Activated CD8-positive, alpha-beta T cell treated with anti-CD3 and anti-CD28 coated beads for 36 hours (primary cell): ENCODE data around the gene HMG20A. TPM values are rescaled to one million over a fixed set of nuclear protein-coding genes. Genes with fewer than 3 reads are reported as not detected.

Experiments
- ATAC-seq: fragments of 200-7000 bp; cut with Tn5 transposase; one replicate; pipeline ENCODE4 v1.10.0; 2021; ENCODE audit warnings: mild to moderate bottlenecking, moderate library complexity
- CTCF ChIA-PET: fragments of 350-600 bp; sonication (Branson Sonifier 250); formaldehyde crosslinking; loops from one replicate; lab custom pipeline; 2021; ENCODE audit warnings: antibody characterized with exemption; lab: Charles Lee
- POLR2A ChIA-PET: fragments of 350-600 bp; sonication (Branson Sonifier 250); formaldehyde crosslinking; loops from one replicate; lab custom pipeline; 2021; ENCODE audit warnings: antibody characterized with exemption; lab: Charles Lee
- DNase-seq: peaks from one replicate; pipeline ENCODE4 v3.0.0-alpha.2; 2020
- H3K27ac Mint-ChIP-seq: one replicate; pipeline ENCODE4 v1.8.0; 2021; ENCODE audit warnings: mild to moderate bottlenecking, mixed read lengths
- H3K27me3 Mint-ChIP-seq: one replicate; pipeline ENCODE4 v1.8.0; 2021; ENCODE audit warnings: mixed read lengths
- H3K36me3 Mint-ChIP-seq: one replicate; pipeline ENCODE4 v1.8.0; 2021; ENCODE audit warnings: low read depth, mixed read lengths
- H3K4me1 Mint-ChIP-seq: one replicate; pipeline ENCODE4 v1.8.0; 2021; ENCODE audit warnings: low read depth, mixed read lengths
- H3K4me3 Mint-ChIP-seq: one replicate; pipeline ENCODE4 v1.8.0; 2021; ENCODE audit warnings: mild to moderate bottlenecking, moderate library complexity, mixed read lengths
- H3K9me3 Mint-ChIP-seq: one replicate; pipeline ENCODE4 v1.8.0; 2021; ENCODE audit warnings: mixed read lengths
- intact Hi-C: fragments of 100-400 bp; cut with micrococcal nuclease; formaldehyde crosslinking; loops from one replicate; pipeline ENCODE4 v1.10.0; 2022
- total RNA-seq, 2 experiments: library from RNA; stranded (reverse); gene quantifications; one replicate each; pipeline ENCODE4 v1.2.3, GENCODE V29; 2021
- TF ChIP-seq, protein P1 (sequence below): fragments of 200-600 bp; IDR thresholded peaks from one replicate; pipeline ENCODE4 v1.8.0; 2022; ENCODE audit warnings: antibody characterized with exemption, mild to moderate bottlenecking

The HMG20A gene
- total RNA-seq, 2 experiments from 2014 or later: 44.4 to 44.9 TPM

DNA sequence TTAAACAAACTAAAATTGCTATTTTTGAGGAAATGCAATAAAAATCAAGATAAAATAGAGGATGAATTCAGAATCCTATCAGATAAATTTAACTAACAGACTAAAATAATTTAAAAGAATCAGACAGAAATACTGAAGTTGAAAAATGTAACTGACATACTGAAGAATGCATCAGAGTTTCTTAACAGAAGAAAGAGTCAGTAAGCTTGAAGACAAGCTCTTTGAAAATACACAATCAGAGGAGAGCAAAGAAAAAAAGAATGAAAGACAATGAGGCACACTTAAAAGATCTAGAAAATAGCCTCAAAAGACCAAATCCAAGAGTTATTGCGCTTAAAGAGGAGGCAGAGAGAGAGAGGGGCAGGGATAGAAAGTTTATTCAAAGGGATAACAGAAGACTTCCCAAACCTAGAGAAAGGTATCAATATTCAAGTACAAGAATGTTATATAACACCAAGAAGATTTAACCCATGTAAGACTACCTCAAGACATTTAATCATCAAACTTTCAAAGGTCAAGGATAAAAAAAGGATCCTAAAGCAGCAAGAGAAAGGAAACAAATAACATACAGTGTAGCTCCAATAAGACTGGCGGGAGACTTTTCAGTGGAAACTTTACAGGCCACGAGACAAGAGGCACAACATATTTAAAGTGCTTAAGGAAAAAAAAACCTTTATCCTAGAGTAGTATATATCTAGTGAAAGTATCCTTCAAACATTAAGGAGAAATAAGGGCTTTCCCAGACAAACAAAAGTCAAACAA, 25.5 kb upstream of the HMG20A start:
- Mint-ChIP-seq H3K9me3 (peaks cover 36% of the 10 kb centered on the region), H3K4me1 (peaks cover 3% of the 10 kb centered on the region), H3K27me3 (no peaks in the 10 kb centered on the region), H3K36me3 (peaks cover 34% of the 10 kb centered on the region), H3K4me3 (no peak overlapping the region), H3K27ac (no peak overlapping the region)
- ChIA-PET CTCF (no interaction called here), POLR2A (no interaction called here)
- DNase-seq (no peak), ATAC-seq (no peak)
- TF ChIP-seq, protein P1, sequence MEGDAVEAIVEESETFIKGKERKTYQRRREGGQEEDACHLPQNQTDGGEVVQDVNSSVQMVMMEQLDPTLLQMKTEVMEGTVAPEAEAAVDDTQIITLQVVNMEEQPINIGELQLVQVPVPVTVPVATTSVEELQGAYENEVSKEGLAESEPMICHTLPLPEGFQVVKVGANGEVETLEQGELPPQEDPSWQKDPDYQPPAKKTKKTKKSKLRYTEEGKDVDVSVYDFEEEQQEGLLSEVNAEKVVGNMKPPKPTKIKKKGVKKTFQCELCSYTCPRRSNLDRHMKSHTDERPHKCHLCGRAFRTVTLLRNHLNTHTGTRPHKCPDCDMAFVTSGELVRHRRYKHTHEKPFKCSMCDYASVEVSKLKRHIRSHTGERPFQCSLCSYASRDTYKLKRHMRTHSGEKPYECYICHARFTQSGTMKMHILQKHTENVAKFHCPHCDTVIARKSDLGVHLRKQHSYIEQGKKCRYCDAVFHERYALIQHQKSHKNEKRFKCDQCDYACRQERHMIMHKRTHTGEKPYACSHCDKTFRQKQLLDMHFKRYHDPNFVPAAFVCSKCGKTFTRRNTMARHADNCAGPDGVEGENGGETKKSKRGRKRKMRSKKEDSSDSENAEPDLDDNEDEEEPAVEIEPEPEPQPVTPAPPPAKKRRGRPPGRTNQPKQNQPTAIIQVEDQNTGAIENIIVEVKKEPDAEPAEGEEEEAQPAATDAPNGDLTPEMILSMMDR: no peak
- intact Hi-C loops: no loop called here

DNA sequence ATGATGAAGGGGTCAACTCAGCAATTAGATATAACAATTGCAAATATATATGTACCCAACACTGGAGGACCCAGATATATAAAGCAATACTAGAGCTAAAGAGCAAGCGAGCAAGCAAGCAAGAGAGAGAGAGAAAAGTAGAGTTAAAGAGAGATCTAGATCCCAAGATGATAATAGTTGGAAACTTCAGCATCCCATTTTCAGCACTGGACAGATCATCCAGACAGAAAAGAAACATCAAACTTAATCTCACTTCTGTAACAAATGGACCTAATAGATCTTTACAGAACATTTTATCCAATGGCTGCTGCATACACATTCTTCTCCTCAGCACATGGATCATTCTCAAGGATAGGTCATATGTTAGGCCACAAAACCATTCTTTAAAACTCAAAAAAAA, 24.0 kb upstream of the HMG20A start:
- no peaks in the 10 kb centered on the region for H3K27me3 Mint-ChIP-seq
- no peak for DNase-seq
- peaks cover 39% of the 10 kb centered on the region for H3K9me3 Mint-ChIP-seq
- H3K4me1 Mint-ChIP-seq: peaks cover 10% of the 10 kb centered on the region
- H3K4me3 Mint-ChIP-seq: no peak overlapping the region
- CTCF ChIA-PET: no interaction called here
- TF ChIP-seq, protein P1: no peak
- no peak for ATAC-seq
- H3K27ac Mint-ChIP-seq: no peak overlapping the region
- peaks cover 37% of the 10 kb centered on the region for H3K36me3 Mint-ChIP-seq
- intact Hi-C loops: no loop called here
- POLR2A ChIA-PET: no interaction called here

DNA sequence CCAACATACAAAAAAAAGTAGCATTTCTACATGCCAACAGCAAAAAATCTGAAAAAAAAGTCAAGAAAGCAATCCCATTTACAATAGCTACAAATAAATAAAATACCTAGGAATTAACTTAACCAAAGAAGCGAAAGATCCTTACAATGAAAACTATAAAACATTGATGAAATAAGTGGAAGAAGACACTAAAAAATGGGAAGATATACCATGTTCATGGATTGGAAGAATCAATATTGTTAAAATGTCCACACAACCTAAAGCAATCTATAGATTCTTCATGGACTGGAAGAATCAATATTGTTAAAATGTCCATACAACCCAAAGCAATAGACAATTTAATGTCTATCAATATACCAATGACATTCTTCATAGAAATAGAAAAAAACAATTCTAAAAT, 21.8 kb upstream of the HMG20A start:
- H3K9me3 Mint-ChIP-seq: peaks cover 39% of the 10 kb centered on the region

DNA sequence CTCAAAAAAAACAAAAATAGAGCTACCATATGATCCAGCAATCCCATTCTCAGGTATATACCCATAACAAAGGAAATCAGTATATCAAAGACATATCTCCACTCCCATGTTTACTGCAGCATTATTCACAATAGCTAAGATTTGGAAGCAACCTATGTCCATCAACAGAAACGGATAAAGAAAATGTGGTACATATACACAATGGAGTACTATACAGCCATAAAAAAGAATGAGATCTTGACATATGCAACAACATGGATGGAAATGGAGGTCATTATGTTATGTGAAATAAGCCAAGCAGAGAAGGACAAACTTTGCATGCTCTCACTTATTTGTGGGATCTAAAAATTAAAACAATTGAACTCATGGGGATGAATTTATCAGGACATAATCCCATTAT, 20.4 kb upstream of the HMG20A start:
- H3K4me1 Mint-ChIP-seq: peaks cover 36% of the 10 kb centered on the region
- no peaks in the 10 kb centered on the region for H3K27me3 Mint-ChIP-seq

More for the DNA sequence above, 21.8 kb upstream of the HMG20A start:
- Mint-ChIP-seq H3K27me3 (no peaks in the 10 kb centered on the region), H3K4me1 (peaks cover 28% of the 10 kb centered on the region), H3K4me3 (no peak overlapping the region), H3K36me3 (peaks cover 37% of the 10 kb centered on the region), H3K27ac (no peak overlapping the region)
- intact Hi-C loops: no loop called here
- ATAC-seq (no peak), DNase-seq (no peak)
- TF ChIP-seq, protein P1: no peak
- ChIA-PET CTCF (no interaction called here), POLR2A (interaction anchor here (0.6 kb wide), 2 partner anchors 128 to 213 kb away, joined by 3 read pairs; no protein-coding TSS in a partner anchor)

More for the DNA sequence above, 20.4 kb upstream of the HMG20A start:
- Mint-ChIP-seq H3K27ac (no peak overlapping the region), H3K36me3 (peaks cover 33% of the 10 kb centered on the region), H3K9me3 (peaks cover 34% of the 10 kb centered on the region), H3K4me3 (no peak overlapping the region)
- TF ChIP-seq, protein P1: no peak
- CTCF ChIA-PET: no interaction called here
- intact Hi-C loops: no loop called here
- DNase-seq (no peak), ATAC-seq (no peak)
- POLR2A ChIA-PET: interaction anchor here (0.6 kb wide), 1 partner anchor 53 kb away, joined by 3 read pairs; no protein-coding TSS in a partner anchor
